HG02678 (cell line): ENCODE data around the gene HOXC9.

Source experiments
- ATAC-seq: cut with Tn5 transposase; IDR thresholded peaks from one replicate; pipeline ENCODE4 v1.9.1; 2021; ENCODE audit warnings: mild to moderate bottlenecking, moderate library complexity; ENCODE audit not compliant: unreplicated experiment

HOXC9 gene

GRCh38 chr12:53999559-54000115, 324 bp upstream of the HOXC9 start:
- no peak for ATAC-seq

GRCh38 chr12:54001283-54002187, 1.6 kb downstream of the HOXC9 start:
- no peak for ATAC-seq

- ATAC-seq, result no peak
Observed at GRCh38 chr12:54002278-54002914, 2.4 kb downstream of the HOXC9 start.

GRCh38 chr12:54002915-54003389, 3.0 kb downstream of the HOXC9 start:
- no peak for ATAC-seq

GRCh38 chr12:54003625-54004024, 3.7 kb downstream of the HOXC9 start:
- no peak for ATAC-seq

- no peak for ATAC-seq
Observed at GRCh38 chr12:54004063-54004840, 4.3 kb downstream of the HOXC9 start.

- no peak for ATAC-seq
Observed at GRCh38 chr12:54004841-54005530, 5.0 kb downstream of the HOXC9 start.

- ATAC-seq, result no peak
Observed at GRCh38 chr12:54005531-54005852, 5.5 kb downstream of the HOXC9 start.

GRCh38 chr12:54005853-54006558, 6.0 kb downstream of the HOXC9 start:
- ATAC-seq, result peak; percentile 76

GRCh38 chr12:54006559-54007220, 6.7 kb downstream of the HOXC9 start:
- ATAC-seq, result no peak

- ATAC-seq, result no peak
Observed at GRCh38 chr12:54007538-54008259, 7.7 kb downstream of the HOXC9 start.

GRCh38 chr12:54008260-54008552, 8.2 kb downstream of the HOXC9 start:
- no peak for ATAC-seq

- no peak for ATAC-seq
Observed at GRCh38 chr12:54009171-54010052, 9.5 kb downstream of the HOXC9 start.

GRCh38 chr12:54010053-54010971, 10.4 kb downstream of the HOXC9 start:
- no peak for ATAC-seq

- ATAC-seq, result no peak
Observed at GRCh38 chr12:54010972-54011664, 11.2 kb downstream of the HOXC9 start.
